HCT116 (cell line): ENCODE data around the gene COL4A4. TPM values are rescaled to one million over a fixed set of nuclear protein-coding genes. Genes with fewer than 3 reads are reported as not detected.

Experiments used
- ATAC-seq: fragments of 200-7000 bp; cut with Tn5 transposase; 2 replicates; pipeline ENCODE4 v1.9.1; 2020; ENCODE audit warnings: mild to moderate bottlenecking, moderate library complexity
- BruUV-seq: library from RNA; stranded (reverse); fragments of 400-500 nt; replicated peaks from 2 replicates; lab custom pipeline; 2021; lab: Mats Ljungman, UMichigan
- CTCF ChIA-PET: fragments of 300-600 bp; sonication (Branson Sonifier 250); formaldehyde crosslinking; loops from one replicate; lab custom pipeline; 2021; ENCODE audit warnings: antibody characterized with exemption; lab: Charles Lee
- POLR2A ChIA-PET: fragments of 300-600, 350-600 bp; sonication (Branson Sonifier 250); formaldehyde crosslinking; loops from one replicate; lab custom pipeline; 2021; ENCODE audit warnings: antibody characterized with exemption; lab: Charles Lee
- RAD21 ChIA-PET, 2 experiments: fragments of 300-600 bp; sonication (Branson Sonifier 250); formaldehyde crosslinking; loops; one replicate each; lab custom pipeline; 2023; ENCODE audit warnings: low total read pairs in 2 of 2; ENCODE audit not compliant: uncharacterized antibody in 2 of 2, unreplicated experiment in 2 of 2, low non-redundant PET in 1 of 2; lab: Charles Lee
- DNase-seq: peaks from one replicate; pipeline ENCODE4 v3.0.0-alpha.2; 2010; ENCODE audit warnings: low read depth, low spot score
- H2AFZ ChIP-seq: fragments of 200-600 bp; shearing (Covaris generic), sonication (generic); 2 replicates; pipeline ENCODE4 v1.6.1; 2017; ENCODE audit warnings: low read depth, mixed run types, mixed read lengths, antibody characterized with exemption, low read length; ENCODE audit not compliant: poor library complexity, severe bottlenecking
- H3K27ac ChIP-seq: 2 replicates; pipeline ENCODE4 v1.5.1; 2012; ENCODE audit warnings: low read depth, low read length
- H3K27me3 ChIP-seq: fragments of 200-600 bp; sonication (generic); 2 replicates; pipeline ENCODE4 v1.6.1; 2016; ENCODE audit warnings: mixed run types, low read length, mixed read lengths; ENCODE audit not compliant: insufficient read depth
- H3K36me3 ChIP-seq, 2 experiments: fragments of 200-500 bp in 1 of 2; fragments of 200-600 bp in 1 of 2; sonication (Bioruptor generic) in 1 of 2; sonication (generic) in 1 of 2; 2 replicates each; pipeline versions ENCODE4 v1.5.1 to v1.6.1; 2014 to 2016; ENCODE audit warnings: low read length in 2 of 2, inconsistent platforms in 1 of 2, mixed read lengths in 1 of 2, mixed run types in 1 of 2; ENCODE audit not compliant: insufficient read depth in 2 of 2, control insufficient read depth in 1 of 2
- H3K4me1 ChIP-seq, 2 experiments: fragments of 200-600 bp in 1 of 2; sonication (generic) in 1 of 2; 2 replicates each; pipeline versions ENCODE4 v1.5.1 to v1.6.1; 2012 to 2017; ENCODE audit warnings: low read length in 2 of 2, inconsistent platforms in 1 of 2, mild to moderate bottlenecking in 1 of 2, mixed read lengths in 1 of 2, mixed run types in 1 of 2, moderate library complexity in 1 of 2; ENCODE audit not compliant: insufficient read depth in 2 of 2, control insufficient read depth in 1 of 2
- H3K4me2 ChIP-seq: fragments of 200-600 bp; sonication (generic); 2 replicates; pipeline ENCODE4 v1.6.1; 2017; ENCODE audit warnings: mixed run types, low read length, mixed read lengths
- H3K4me3 ChIP-seq, 2 experiments: fragments of 200-600 bp in 1 of 2; sonication (generic) in 1 of 2; replicated peaks in 1 of 2; 2 replicates each; pipeline ENCODE4 v1.5.1; 2011 to 2016; ENCODE audit warnings: low read length in 2 of 2, control low read depth in 1 of 2, low read depth in 1 of 2, mild to moderate bottlenecking in 1 of 2, mixed read lengths in 1 of 2, mixed run types in 1 of 2
- H3K79me2 ChIP-seq: fragments of 200-600 bp; sonication (generic); 2 replicates; pipeline ENCODE4 v1.6.1; 2017; ENCODE audit warnings: mild to moderate bottlenecking, mixed run types, low read length, moderate library complexity, mixed read lengths; ENCODE audit not compliant: insufficient read depth
- H3K9ac ChIP-seq: fragments of 200-600 bp; sonication (generic); 2 replicates; pipeline ENCODE4 v1.6.1; 2016; ENCODE audit warnings: low read length, mixed read lengths
- H3K9me2 ChIP-seq: fragments of 200-600 bp; sonication (generic), shearing (Covaris generic); 2 replicates; pipeline ENCODE4 v1.6.1; 2017; ENCODE audit warnings: mixed run types, mild to moderate bottlenecking, moderate library complexity; ENCODE audit not compliant: insufficient read depth
- H3K9me3 ChIP-seq, 2 experiments: fragments of 200-500 bp in 1 of 2; fragments of 200-600 bp in 1 of 2; sonication (Bioruptor generic) in 1 of 2; sonication (generic) in 1 of 2; 2 replicates each; pipeline ENCODE4 v1.6.1; 2014 to 2017; ENCODE audit warnings: low read length in 2 of 2, mixed read lengths in 2 of 2, inconsistent platforms in 1 of 2, low read depth in 1 of 2, mild to moderate bottlenecking in 1 of 2, mixed run types in 1 of 2, moderate library complexity in 1 of 2; ENCODE audit not compliant: control insufficient read depth in 1 of 2, insufficient read depth in 1 of 2
- H4K20me1 ChIP-seq: fragments of 200-600 bp; sonication (generic), shearing (Covaris generic); 2 replicates; pipeline ENCODE4 v1.6.1; 2017; ENCODE audit warnings: mixed run types, mild to moderate bottlenecking, moderate library complexity; ENCODE audit not compliant: insufficient read depth
- CBX3 ChIP-seq: IDR thresholded peaks from 2 replicates; pipeline ENCODE4 v1.6.1; 2012; ENCODE audit warnings: low read depth
- ELF1 ChIP-seq: IDR thresholded peaks from 2 replicates; pipeline ENCODE4 v1.6.1; 2012; ENCODE audit warnings: low read depth, borderline replicate concordance
- EZH2phosphoT487 ChIP-seq: fragments of 200-600 bp; IDR thresholded peaks from 2 replicates; pipeline ENCODE4 v1.6.1; 2018; ENCODE audit warnings: antibody characterized with exemption, borderline replicate concordance
- FOSL1 ChIP-seq: IDR thresholded peaks from 2 replicates; pipeline ENCODE4 v1.6.1; 2012; ENCODE audit warnings: low read depth
- JUND ChIP-seq: IDR thresholded peaks from 2 replicates; pipeline ENCODE4 v1.6.1; 2012
- POLR2A ChIP-seq: IDR thresholded peaks from 2 replicates; pipeline ENCODE4 v1.7.0; 2011; ENCODE audit warnings: borderline replicate concordance; ENCODE audit not compliant: insufficient read depth, insufficient read length; ENCODE audit errors: extremely low read depth
- SIN3A ChIP-seq: IDR thresholded peaks from 2 replicates; pipeline ENCODE4 v1.6.1; 2012; ENCODE audit warnings: low read depth
- SRF ChIP-seq: IDR thresholded peaks from 2 replicates; pipeline ENCODE4 v1.6.1; 2012; ENCODE audit warnings: low read depth
- YY1 ChIP-seq: IDR thresholded peaks from 2 replicates; pipeline ENCODE4 v1.6.1; 2011; ENCODE audit warnings: low read length, low read depth, moderate library complexity, mild to moderate bottlenecking; ENCODE audit not compliant: insufficient replicate concordance; ENCODE audit errors: extremely low read depth
- ZNF274 ChIP-seq: fragments of 200-500 bp; sonication (Bioruptor generic); IDR thresholded peaks from 2 replicates; pipeline ENCODE4 v1.6.1; 2014; ENCODE audit warnings: mild to moderate bottlenecking, low read depth, low read length, inconsistent platforms
- intact Hi-C: fragments of 100-400 bp; cut with micrococcal nuclease; formaldehyde crosslinking; loops from 2 replicates; pipeline ENCODE4 v1.10.0; 2022
- total RNA-seq: library from RNA; stranded (reverse); gene quantifications from one replicate; pipeline ENCODE4 v1.2.1, GENCODE V29; 2021; ENCODE audit not compliant: unreplicated experiment
- TF ChIP-seq, protein P1 (sequence below), 3 experiments: fragments of 200-600 bp in 1 of 3; sonication (generic) in 1 of 3; IDR thresholded peaks in 2 of 3; conservative IDR thresholded peaks in 1 of 3; 2 replicates each; pipeline ENCODE4 v1.5.1; 2012 to 2017; ENCODE audit warnings: low read depth in 2 of 3, low read length in 2 of 3, antibody characterized with exemption in 1 of 3, borderline replicate concordance in 1 of 3, control low read depth in 1 of 3, mild to moderate bottlenecking in 1 of 3, mixed read lengths in 1 of 3, mixed run types in 1 of 3, moderate library complexity in 1 of 3; ENCODE audit not compliant: insufficient read depth in 1 of 3

COL4A4 gene
- total RNA-seq, 1 experiment from 2014 or later: 5.9 TPM

DNA sequence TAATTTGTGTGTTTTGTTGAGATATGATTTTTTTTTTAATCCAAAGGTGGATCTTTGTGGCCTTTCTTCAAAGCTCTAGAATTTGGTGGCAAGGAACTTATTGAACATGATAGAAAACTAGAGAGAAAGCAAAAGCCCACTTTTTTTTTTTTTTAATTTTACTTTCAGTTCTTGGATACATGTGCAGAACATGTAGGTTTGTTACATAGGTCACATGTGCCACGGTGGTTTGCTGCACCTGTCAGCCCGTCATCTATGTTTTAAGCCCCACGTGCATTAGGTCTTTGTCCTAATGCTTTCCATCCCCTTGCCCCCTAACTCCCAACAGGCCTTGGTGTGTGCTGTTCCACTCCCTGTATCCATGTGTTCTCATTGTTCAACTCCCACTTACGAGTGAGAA is 192.2 kb downstream of the COL4A4 start:
- POLR2A ChIA-PET: no interaction called here
- H3K79me2 ChIP-seq: no peaks in the 10 kb centered on the region

DNA sequence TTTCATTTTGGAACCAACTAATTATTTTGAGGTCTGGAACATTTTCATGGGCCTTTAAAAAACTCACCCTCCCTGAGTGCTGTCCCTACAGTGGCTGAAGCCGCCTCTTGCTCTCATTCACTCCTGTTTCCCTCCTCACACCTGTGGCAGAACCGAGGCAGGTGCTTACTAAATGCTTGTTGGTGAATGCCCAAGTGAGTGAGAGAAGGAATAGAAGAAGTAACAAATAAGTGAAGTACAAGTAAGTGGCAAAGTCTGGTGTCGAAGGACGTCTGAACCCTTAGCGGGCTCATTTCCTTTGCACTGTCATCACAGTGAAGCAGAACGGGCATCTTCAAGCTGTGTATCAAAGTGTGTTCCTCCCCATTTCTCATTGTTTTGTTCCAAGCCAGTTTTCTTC is 192.9 kb downstream of the COL4A4 start:
- ChIA-PET RAD21 (no interaction called here), CTCF (no interaction called here)
- no peaks in the 10 kb centered on the region for H3K9me3 ChIP-seq
- no peaks in the 10 kb centered on the region for H3K36me3 ChIP-seq
- no peaks in the 10 kb centered on the region for H4K20me1 ChIP-seq
- no peak overlapping the region for H3K27ac ChIP-seq
- DNase-seq: no peak
- no peak overlapping the region for H2AFZ ChIP-seq
- H3K4me3 ChIP-seq: no peak overlapping the region
- no peak for TF ChIP-seq POLR2A
- TF ChIP-seq ELF1: no peak
- no peak for TF ChIP-seq CBX3
- no peak for TF ChIP-seq EZH2phosphoT487
- TF ChIP-seq SIN3A: no peak
- TF ChIP-seq, protein P1, sequence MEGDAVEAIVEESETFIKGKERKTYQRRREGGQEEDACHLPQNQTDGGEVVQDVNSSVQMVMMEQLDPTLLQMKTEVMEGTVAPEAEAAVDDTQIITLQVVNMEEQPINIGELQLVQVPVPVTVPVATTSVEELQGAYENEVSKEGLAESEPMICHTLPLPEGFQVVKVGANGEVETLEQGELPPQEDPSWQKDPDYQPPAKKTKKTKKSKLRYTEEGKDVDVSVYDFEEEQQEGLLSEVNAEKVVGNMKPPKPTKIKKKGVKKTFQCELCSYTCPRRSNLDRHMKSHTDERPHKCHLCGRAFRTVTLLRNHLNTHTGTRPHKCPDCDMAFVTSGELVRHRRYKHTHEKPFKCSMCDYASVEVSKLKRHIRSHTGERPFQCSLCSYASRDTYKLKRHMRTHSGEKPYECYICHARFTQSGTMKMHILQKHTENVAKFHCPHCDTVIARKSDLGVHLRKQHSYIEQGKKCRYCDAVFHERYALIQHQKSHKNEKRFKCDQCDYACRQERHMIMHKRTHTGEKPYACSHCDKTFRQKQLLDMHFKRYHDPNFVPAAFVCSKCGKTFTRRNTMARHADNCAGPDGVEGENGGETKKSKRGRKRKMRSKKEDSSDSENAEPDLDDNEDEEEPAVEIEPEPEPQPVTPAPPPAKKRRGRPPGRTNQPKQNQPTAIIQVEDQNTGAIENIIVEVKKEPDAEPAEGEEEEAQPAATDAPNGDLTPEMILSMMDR (IDR thresholded peaks at IDR 0.05 in 2 of 3, conservative IDR thresholded peaks at IDR 0.05 in 1 of 3; ENCODE audit: borderline replicate concordance in 1 of 3, insufficient read depth in 1 of 3, low read depth in 2 of 3, low read length in 2 of 3): no peak
- TF ChIP-seq YY1: no peak
- no peak for TF ChIP-seq ZNF274
- TF ChIP-seq FOSL1: no peak
- TF ChIP-seq JUND: no peak
- TF ChIP-seq, all 23 proteins: peak for 0
- intact Hi-C loops: no loop called here
- POLR2A ChIA-PET: no interaction called here
- no peak overlapping the region for H3K4me2 ChIP-seq
- BruUV-seq: no TSS peak
- no peak overlapping the region for H3K9ac ChIP-seq
- H3K4me1 ChIP-seq: peaks cover 0 to 3% of the 10 kb centered on the region in 2 experiments; a peak in 1 of 4 replicates
- no peak for ATAC-seq
- no peaks in the 10 kb centered on the region for H3K79me2 ChIP-seq
- H3K9me2 ChIP-seq: no peaks in the 10 kb centered on the region
- no peaks in the 10 kb centered on the region for H3K27me3 ChIP-seq

More for the DNA sequence above, 192.2 kb downstream of the COL4A4 start:
- H3K4me1 ChIP-seq: peaks cover 5 to 9% of the 10 kb centered on the region in 2 experiments; a peak in 3 of 4 replicates
- intact Hi-C loops: no loop called here
- H3K27me3 ChIP-seq: no peaks in the 10 kb centered on the region
- DNase-seq: no peak
- BruUV-seq: no TSS peak
- no peaks in the 10 kb centered on the region for H4K20me1 ChIP-seq
- RAD21 ChIA-PET: no interaction called here
- TF ChIP-seq POLR2A (no peak), EZH2phosphoT487 (no peak), SRF (no peak), FOSL1 (no peak), ZNF274 (no peak)
- TF ChIP-seq, all 23 proteins: peak for 0
- Histone ChIP-seq H3K9me2 (no peaks in the 10 kb centered on the region), H2AFZ (no peak overlapping the region), H3K4me2 (no peak overlapping the region), H3K27ac (no peak overlapping the region), H3K4me3 (no peak overlapping the region), H3K9me3 (no peaks in the 10 kb centered on the region), H3K9ac (no peak overlapping the region), H3K36me3 (no peaks in the 10 kb centered on the region)
- no peak for ATAC-seq
- CTCF ChIA-PET: no interaction called here
